ENCODE data around the gene ANKRD53.

The ANKRD53 gene

DNA sequence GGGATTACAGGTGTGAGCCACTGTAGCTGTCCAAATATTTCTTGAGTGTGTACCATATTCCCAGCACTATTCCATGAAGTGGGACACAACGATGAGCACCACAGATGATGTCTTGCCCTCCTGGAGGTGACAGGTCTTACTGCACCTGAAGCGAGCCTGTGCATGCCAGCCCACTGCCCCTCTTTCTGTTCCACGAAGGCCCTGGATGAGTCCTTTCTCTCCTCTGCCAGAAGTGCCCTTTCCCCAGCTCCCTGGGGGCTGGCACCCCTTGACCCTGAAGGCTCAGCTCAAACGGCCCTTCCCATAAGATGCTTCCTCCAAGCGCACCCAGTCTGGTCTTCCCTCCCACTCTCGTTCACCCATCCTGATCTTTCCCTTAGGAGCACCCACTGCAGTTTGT lies 37.2 kb upstream of the ANKRD53 start:
- ATAC-seq (ENCODE audit: low read depth) (no peak), DNase-seq (ENCODE audit: low spot score) (no peak)
- Histone ChIP-seq H3K9me3 (ENCODE audit: severe bottlenecking) (no peaks in the 10 kb centered on the region), H3K36me3 (ENCODE audit: low read depth) (no peaks in the 10 kb centered on the region), H3K4me3 (ENCODE audit: severe bottlenecking) (no peak overlapping the region), H3K4me1 (ENCODE audit: insufficient read depth, poor library complexity, severe bottlenecking) (no peaks in the 10 kb centered on the region), H3K27me3 (ENCODE audit: insufficient read depth, poor library complexity, severe bottlenecking) (no peaks in the 10 kb centered on the region), H3K27ac (ENCODE audit: poor library complexity, severe bottlenecking) (no peak overlapping the region)
- TF ChIP-seq CTCF (IDR thresholded peaks at IDR 0.05; ENCODE audit: poor library complexity, severe bottlenecking), result no peak

DNA sequence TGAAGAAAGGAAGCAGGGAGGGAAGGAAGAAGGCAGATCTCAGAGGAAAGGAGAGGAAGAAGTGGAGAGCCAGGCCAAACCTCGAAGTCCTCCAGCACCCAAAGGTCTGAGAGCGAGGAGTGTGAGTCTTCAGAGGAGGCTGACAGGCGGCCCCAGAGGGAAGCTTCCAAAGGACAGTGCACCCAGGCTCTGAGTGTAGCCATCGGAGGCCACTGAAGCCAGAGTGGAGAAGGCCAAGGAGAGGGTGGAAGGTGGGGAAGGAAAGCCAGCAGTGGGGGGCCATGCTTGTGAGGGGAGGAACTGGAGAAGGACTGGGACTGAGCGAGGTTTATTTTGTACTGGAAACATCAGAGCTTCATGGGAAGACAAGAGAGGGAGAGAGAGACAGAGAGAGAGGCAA lies 36.7 kb upstream of the ANKRD53 start:
- Histone ChIP-seq H3K9me3 (ENCODE audit: severe bottlenecking) (no peaks in the 10 kb centered on the region), H3K4me1 (ENCODE audit: insufficient read depth, poor library complexity, severe bottlenecking) (no peaks in the 10 kb centered on the region), H3K27me3 (ENCODE audit: insufficient read depth, poor library complexity, severe bottlenecking) (no peaks in the 10 kb centered on the region), H3K36me3 (ENCODE audit: low read depth) (no peaks in the 10 kb centered on the region), H3K27ac (ENCODE audit: poor library complexity, severe bottlenecking) (no peak overlapping the region), H3K4me3 (ENCODE audit: severe bottlenecking) (no peak overlapping the region)
- DNase-seq (ENCODE audit: low spot score) (no peak), ATAC-seq (ENCODE audit: low read depth) (no peak)
- no peak for TF ChIP-seq CTCF (IDR thresholded peaks at IDR 0.05; ENCODE audit: poor library complexity, severe bottlenecking)

GRCh38 chr2:70942396-70943204 lies 35.8 kb upstream of the ANKRD53 start:
- DNase-seq (ENCODE audit: low spot score), result no peak
- H3K27ac ChIP-seq (ENCODE audit: poor library complexity, severe bottlenecking), result no peak overlapping the region
- no peak overlapping the region for H3K4me3 ChIP-seq (ENCODE audit: severe bottlenecking)
- H3K36me3 ChIP-seq (ENCODE audit: low read depth), result no peaks in the 10 kb centered on the region
- H3K9me3 ChIP-seq (ENCODE audit: severe bottlenecking), result no peaks in the 10 kb centered on the region
- no peak for TF ChIP-seq CTCF (IDR thresholded peaks at IDR 0.05; ENCODE audit: poor library complexity, severe bottlenecking)
- no peaks in the 10 kb centered on the region for H3K4me1 ChIP-seq (ENCODE audit: insufficient read depth, poor library complexity, severe bottlenecking)
- no peak for ATAC-seq (ENCODE audit: low read depth)
- H3K27me3 ChIP-seq (ENCODE audit: insufficient read depth, poor library complexity, severe bottlenecking), result no peaks in the 10 kb centered on the region

DNA sequence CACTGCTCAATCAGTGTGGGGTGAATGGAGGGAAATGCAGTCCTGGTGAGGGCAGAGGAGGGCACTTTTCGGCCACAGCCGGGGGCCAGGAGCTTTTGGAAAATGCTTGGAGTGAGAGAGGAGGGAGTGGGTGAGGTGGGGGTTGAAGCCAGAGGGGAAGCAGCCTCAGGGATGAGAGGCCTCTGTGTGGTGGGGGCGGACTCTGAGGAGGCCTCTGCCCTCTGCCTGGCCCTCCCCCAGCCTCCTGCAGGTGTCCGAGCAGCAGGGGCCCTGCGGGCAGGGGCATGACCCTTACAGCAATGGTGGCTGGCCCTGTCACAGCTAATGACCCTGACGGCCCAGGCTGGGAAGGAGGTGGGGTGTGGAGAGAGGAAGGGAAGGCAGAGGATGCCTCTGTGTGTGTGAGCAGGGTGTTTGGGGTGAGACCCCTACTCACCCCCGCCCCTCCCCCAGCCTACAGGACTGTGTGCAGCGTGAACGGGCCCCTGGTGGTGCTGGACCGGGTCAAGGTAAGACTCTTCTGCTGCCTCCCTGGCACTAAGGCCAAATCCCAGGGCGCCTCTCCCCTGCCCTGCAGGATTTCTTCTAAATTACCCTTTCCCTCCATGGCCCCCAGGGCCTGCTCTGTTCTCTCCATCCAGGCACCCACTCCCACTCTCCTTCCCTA lies 35.1 kb upstream of the ANKRD53 start:
- H3K9me3 ChIP-seq (ENCODE audit: severe bottlenecking), result no peaks in the 10 kb centered on the region
- no peak overlapping the region for H3K27ac ChIP-seq (ENCODE audit: poor library complexity, severe bottlenecking)
- TF ChIP-seq CTCF (IDR thresholded peaks at IDR 0.05; ENCODE audit: poor library complexity, severe bottlenecking), result no peak
- H3K4me3 ChIP-seq (ENCODE audit: severe bottlenecking), result no peak overlapping the region
- DNase-seq (ENCODE audit: low spot score) (no peak), ATAC-seq (ENCODE audit: low read depth) (no peak)
- no peaks in the 10 kb centered on the region for H3K4me1 ChIP-seq (ENCODE audit: insufficient read depth, poor library complexity, severe bottlenecking)
- no peaks in the 10 kb centered on the region for H3K27me3 ChIP-seq (ENCODE audit: insufficient read depth, poor library complexity, severe bottlenecking)
- H3K36me3 ChIP-seq (ENCODE audit: low read depth), result no peaks in the 10 kb centered on the region
